Measurements from ENCODE around the gene NPTX2.

DNA sequence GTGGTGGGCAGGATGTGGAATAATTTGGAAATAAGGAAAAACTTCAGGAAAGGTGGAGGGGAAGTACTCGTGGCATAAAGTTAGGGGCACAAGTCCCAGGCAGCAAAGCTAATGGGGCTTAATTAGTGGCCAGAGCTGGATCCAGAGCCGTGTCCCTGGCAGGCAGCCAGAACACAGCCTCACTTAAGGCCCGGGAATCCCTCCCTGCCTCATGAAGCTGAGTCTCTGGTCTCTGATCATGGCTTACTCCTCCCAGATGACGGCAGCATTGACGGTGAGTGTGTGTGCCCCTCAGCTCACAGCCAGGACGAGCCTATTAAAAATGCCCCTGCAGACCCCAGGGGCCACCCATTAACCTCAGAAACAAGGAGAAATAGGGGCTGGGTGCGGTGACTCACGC lies 48.2 kb upstream of the NPTX2 start:
- no peak for TF ChIP-seq CTCF (IDR thresholded peaks at IDR 0.05)
- TF ChIP-seq POLR2A (IDR thresholded peaks at IDR 0.05) = no peak
- TF ChIP-seq EP300 (IDR thresholded peaks at IDR 0.05) = no peak
